Kidney (tissue), 14 donors: ENCODE measurements around the gene CSNK1G1. TPM values are rescaled to one million over a fixed set of nuclear protein-coding genes. Genes with fewer than 3 reads are reported as not detected.

Source experiments
- DNase-seq, 5 donors: peaks; one replicate each; pipeline ENCODE4 v3.0.0-alpha.2; 2013 to 2020
- FAIRE-seq: peaks from 2 replicates; lab custom pipeline; 2012; peaks lifted over from hg19 to GRCh38; lab: Jason Lieb, UNC
- H3K27ac ChIP-seq, 2 donors: one replicate each; pipeline ENCODE4 v1.7.0; 2013; ENCODE audit warnings: low read depth in 2 of 2, low read length in 2 of 2, inconsistent platforms in 1 of 2
- H3K27me3 ChIP-seq: one replicate; pipeline ENCODE4 v1.7.1; 2013; ENCODE audit warnings: low read length, inconsistent platforms; ENCODE audit not compliant: control insufficient read depth, insufficient read depth
- H3K36me3 ChIP-seq, 3 donors: one replicate each; pipeline versions ENCODE4 v1.7.0 to v1.7.1; 2013; ENCODE audit warnings: low read length in 3 of 3, control low read depth in 1 of 3, inconsistent platforms in 1 of 3; ENCODE audit not compliant: insufficient read depth in 3 of 3, control insufficient read depth in 2 of 3
- H3K4me1 ChIP-seq, 3 donors: one replicate each; pipeline versions ENCODE4 v1.7.0 to v1.7.1; 2013; ENCODE audit warnings: low read length in 3 of 3, inconsistent platforms in 1 of 3, low read depth in 1 of 3; ENCODE audit not compliant: control insufficient read depth in 2 of 3, insufficient read depth in 2 of 3
- H3K4me3 ChIP-seq, 3 donors: one replicate each; pipeline versions ENCODE4 v1.7.0 to v1.8.1; 2013; ENCODE audit warnings: low read length in 3 of 3, control low read depth in 1 of 3, inconsistent platforms in 1 of 3
- H3K9ac ChIP-seq, 3 donors: one replicate each; pipeline versions ENCODE4 v1.7.0 to v1.7.1; 2013; ENCODE audit warnings: low read length in 3 of 3, control low read depth in 1 of 3, inconsistent platforms in 1 of 3
- H3K9me3 ChIP-seq, 3 donors: one replicate each; pipeline versions ENCODE4 v1.7.0 to v1.7.1; 2013; ENCODE audit warnings: low read length in 3 of 3, control low read depth in 1 of 3, inconsistent platforms in 1 of 3; ENCODE audit not compliant: control insufficient read depth in 2 of 3, insufficient read depth in 1 of 3
- intact Hi-C: fragments of 100-400 bp; cut with DNase I; formaldehyde crosslinking; loops from one replicate; pipeline ENCODE4 v1.11.1; 2022
- polyA plus RNA-seq: library from polyadenylated mRNA; stranded (reverse); fragments of 350-450 nt; fragmentation: Illumina TruSeq; extraction: RNeasy Lipid Tissue Mini Kit (QIAGEN cat#74804); gene quantifications from one replicate; pipeline ENCODE4 v1.2.3, GENCODE V29; 2014; ENCODE audit warnings: low read depth, low replicate concordance; ENCODE audit not compliant: insufficient read depth
- total RNA-seq: library from RNA; stranded (reverse); fragmentation: NEBNext Ultra II Directional; extraction: Animal tissue kit (Norgen Biotek cat#: 25700); gene quantifications from one replicate; pipeline ENCODE4 v1.2.1, GENCODE V29; 2021
- TF ChIP-seq, protein P1 (sequence below): IDR thresholded peaks from 3 replicates; pipeline ENCODE4 v1.5.1; 2012; ENCODE audit warnings: mild to moderate bottlenecking, moderate library complexity, borderline replicate concordance; ENCODE audit not compliant: insufficient read depth; ENCODE audit errors: extremely low read depth
- donor health status: control.
- donor health status: control.
- donor health status: control.
- donor health status: control.
- donor health status: control.
- donor health status: DM: yes; HTN: yes; CAD: no.
- donor health status: Normal renal cell carcinoma (clear cell type).

CSNK1G1 gene
- total and polyA plus RNA-seq, 2 donors from 2014 or later: 5.0 to 25.8 TPM

DNA sequence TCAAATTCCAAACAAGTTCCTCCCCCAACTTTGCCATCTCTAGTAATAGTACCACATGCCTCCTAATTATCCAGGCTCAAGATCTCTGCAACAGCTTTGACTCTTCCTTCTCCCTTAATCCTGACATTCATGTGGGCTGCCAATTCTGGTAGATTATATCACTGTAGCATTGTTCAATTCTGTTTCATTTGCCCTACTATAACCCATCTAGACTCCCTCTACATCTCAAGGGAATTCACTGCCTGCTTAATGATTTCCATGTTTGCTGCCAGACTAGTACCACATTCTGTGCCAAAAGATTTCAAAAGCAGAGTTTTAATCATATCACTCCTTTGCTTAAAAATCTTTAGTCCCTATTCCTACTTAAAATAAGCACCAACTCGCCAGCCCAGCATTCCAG is 158.5 kb downstream of the CSNK1G1 start:
- Histone ChIP-seq H3K36me3 (peaks cover 0 to 9% (median 3%) of the 10 kb centered on the region in 3 donors), H3K4me1 (no peaks in the 10 kb centered on the region), H3K9me3 (no peaks in the 10 kb centered on the region), H3K27ac (no peak overlapping the region), H3K27me3 (no peaks in the 10 kb centered on the region), H3K4me3 (no peak overlapping the region), H3K9ac (no peak overlapping the region)
- DNase-seq (no peak), FAIRE-seq (no peak)
- intact Hi-C loops: no loop called here
- TF ChIP-seq, protein P1, sequence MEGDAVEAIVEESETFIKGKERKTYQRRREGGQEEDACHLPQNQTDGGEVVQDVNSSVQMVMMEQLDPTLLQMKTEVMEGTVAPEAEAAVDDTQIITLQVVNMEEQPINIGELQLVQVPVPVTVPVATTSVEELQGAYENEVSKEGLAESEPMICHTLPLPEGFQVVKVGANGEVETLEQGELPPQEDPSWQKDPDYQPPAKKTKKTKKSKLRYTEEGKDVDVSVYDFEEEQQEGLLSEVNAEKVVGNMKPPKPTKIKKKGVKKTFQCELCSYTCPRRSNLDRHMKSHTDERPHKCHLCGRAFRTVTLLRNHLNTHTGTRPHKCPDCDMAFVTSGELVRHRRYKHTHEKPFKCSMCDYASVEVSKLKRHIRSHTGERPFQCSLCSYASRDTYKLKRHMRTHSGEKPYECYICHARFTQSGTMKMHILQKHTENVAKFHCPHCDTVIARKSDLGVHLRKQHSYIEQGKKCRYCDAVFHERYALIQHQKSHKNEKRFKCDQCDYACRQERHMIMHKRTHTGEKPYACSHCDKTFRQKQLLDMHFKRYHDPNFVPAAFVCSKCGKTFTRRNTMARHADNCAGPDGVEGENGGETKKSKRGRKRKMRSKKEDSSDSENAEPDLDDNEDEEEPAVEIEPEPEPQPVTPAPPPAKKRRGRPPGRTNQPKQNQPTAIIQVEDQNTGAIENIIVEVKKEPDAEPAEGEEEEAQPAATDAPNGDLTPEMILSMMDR: no peak

DNA sequence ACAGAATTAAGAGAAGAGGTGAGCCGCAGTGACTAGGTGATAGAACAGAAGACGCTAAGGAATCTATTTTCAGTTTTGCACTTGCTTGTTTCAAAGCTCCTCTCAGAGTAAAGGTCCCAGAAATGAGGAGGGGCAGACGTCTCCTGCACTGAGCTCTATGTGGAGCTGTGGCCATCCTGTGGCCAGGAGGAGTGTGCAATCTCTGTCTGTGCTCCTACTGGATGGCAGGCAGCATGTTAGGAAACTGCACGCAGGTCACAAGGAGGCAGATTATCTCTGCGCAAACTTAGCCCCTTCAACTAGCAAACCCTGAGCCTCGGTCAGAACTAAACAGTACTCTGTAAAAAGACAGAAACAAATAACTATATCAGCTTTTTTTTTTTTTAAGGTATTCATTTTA is 162.0 kb downstream of the CSNK1G1 start:
- no peak for DNase-seq
- intact Hi-C loops: no loop called here
- TF ChIP-seq, protein P1: no peak
- peaks cover 0 to 3% (median 0%) of the 10 kb centered on the region in 3 donors for H3K36me3 ChIP-seq
- H3K4me1 ChIP-seq: no peaks in the 10 kb centered on the region
- no peaks in the 10 kb centered on the region for H3K27me3 ChIP-seq
- no peaks in the 10 kb centered on the region for H3K9me3 ChIP-seq
- no peak overlapping the region for H3K9ac ChIP-seq
- no peak overlapping the region for H3K27ac ChIP-seq
- FAIRE-seq: no peak
- H3K4me3 ChIP-seq: no peak overlapping the region

DNA sequence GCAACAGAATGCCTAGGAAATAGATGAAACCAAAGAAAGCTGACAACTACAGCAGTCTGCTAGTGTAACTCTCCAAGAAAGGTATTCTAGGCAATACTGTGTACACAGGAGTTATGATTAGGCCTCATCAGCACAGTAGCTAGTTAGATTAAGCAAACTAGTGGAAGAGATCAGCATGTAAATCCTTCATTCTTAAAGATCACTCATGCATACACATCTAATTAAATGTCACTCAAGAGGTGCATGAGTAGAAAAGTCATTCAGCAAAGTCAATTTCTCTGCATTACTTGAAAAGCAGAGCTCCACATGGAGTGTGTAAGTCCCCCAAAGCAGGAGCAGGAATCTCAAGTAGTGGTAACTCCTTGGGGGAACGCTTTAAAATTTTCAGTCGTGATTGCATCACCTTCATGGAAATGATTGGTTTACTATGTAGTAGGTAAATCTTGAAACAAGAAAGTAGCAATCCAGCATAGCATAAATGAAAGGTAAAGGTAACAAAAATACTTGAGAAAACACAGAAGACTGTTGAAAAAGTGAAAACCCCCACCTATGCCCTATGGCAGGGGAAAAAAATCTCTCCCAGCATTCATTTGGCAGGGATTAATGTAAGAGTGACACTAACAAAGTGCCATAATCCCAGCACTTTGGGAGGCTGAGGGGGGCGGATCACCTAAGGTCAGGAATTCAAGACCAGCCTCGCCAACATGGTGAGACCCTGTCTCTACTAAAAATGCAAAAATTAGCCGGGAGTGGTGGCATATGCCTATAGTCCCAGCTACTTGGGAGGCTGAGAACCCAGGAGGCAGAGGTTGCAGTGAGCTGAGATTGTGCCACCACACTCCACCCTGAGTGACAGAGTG is 163.8 kb downstream of the CSNK1G1 start:
- Histone ChIP-seq H3K9me3 (no peaks in the 10 kb centered on the region), H3K4me1 (no peaks in the 10 kb centered on the region), H3K4me3 (no peak overlapping the region), H3K27me3 (no peaks in the 10 kb centered on the region), H3K36me3 (peaks cover 0 to 3% (median 0%) of the 10 kb centered on the region in 3 donors), H3K9ac (no peak overlapping the region), H3K27ac (no peak overlapping the region)
- peak in 2 of 5 donors; percentile 10 to 19 for DNase-seq
- FAIRE-seq: no peak
- intact Hi-C loops: no loop called here
- TF ChIP-seq, protein P1: no peak
